Measurements from ENCODE around the gene PICK1. TPM values are rescaled to one million over a fixed set of nuclear protein-coding genes. Genes with fewer than 3 reads are reported as not detected.

The PICK1 gene
- total and polyA plus RNA-seq, 2 of the 13 experiments (the other 11 are each of a cell fraction or from before 2014, with no cell fraction given): 19.3 to 25.3 TPM

- H4K20me1 ChIP-seq (ENCODE audit: insufficient read depth, low read length): no peaks in the 10 kb centered on the region
- ATAC-seq (peak; percentile 45; the same call in 2 of the 3 replicates), FAIRE-seq (no peak), DNase-seq (ENCODE audit: low spot score) (no peak)
- H3K36me3 ChIP-seq (replicated peaks in 1 of 2; ENCODE audit: control insufficient read depth in 1 of 2, insufficient read depth in 2 of 2, low read length in 2 of 2): no peaks in the 10 kb centered on the region
- ChIA-PET CTCF (ENCODE audit: low intra/inter-chr PET ratio, low total read pairs) (no interaction called here), POLR2A (no interaction called here)
- BruUV-seq (replicated peaks): no TSS peak
- H3K9me3 ChIP-seq (ENCODE audit: low read length): no peaks in the 10 kb centered on the region
- H3K4me3 ChIP-seq (replicated peaks in 1 of 3; ENCODE audit: insufficient read depth in 1 of 3, low read depth in 2 of 3, low read length in 3 of 3): no peak overlapping the region
- no peak overlapping the region for H2AFZ ChIP-seq (ENCODE audit: low read length)
- in situ Hi-C loops (cut with HindIII; ENCODE audit: extremely low pct_ligation_motif_present, low pct_unique_long_range_greater_than_20kb): no loop called here
- 33% methylated on average over 20 of the region's 20 CpGs for WGBS (ENCODE audit: low lambda C conversion rate)
- H3K27me3 ChIP-seq (ENCODE audit: control insufficient read depth in 1 of 2, insufficient read depth in 2 of 2, low read length in 2 of 2): peaks cover 1 to 28% of the 10 kb centered on the region in 2 experiments; a peak in 2 of 5 replicates
- H3K79me2 ChIP-seq (ENCODE audit: insufficient read depth, low read length): no peaks in the 10 kb centered on the region
- peaks cover 35% of the 10 kb centered on the region for H3K4me1 ChIP-seq (ENCODE audit: insufficient read depth, low read length)
- H3K27ac ChIP-seq (ENCODE audit: extremely low read length, insufficient read depth, low read length): no peak overlapping the region
- intact Hi-C loops (cut with micrococcal nuclease; ENCODE audit: unreplicated experiment): no loop called here
- TF ChIP-seq ZNF746 (CRISPR knock-in tag; IDR thresholded peaks at IDR 0.05) (no peak), CREB1 (IDR thresholded peaks at IDR 0.05) (peak; percentile 41; the same call in 1 of the 2 replicates), CREB1 (CRISPR knock-in tag; IDR thresholded peaks at IDR 0.05) (no peak)
- no peak overlapping the region for H3K4me2 ChIP-seq (ENCODE audit: low read depth, low read length)
- no peak overlapping the region for H3K9ac ChIP-seq (ENCODE audit: insufficient read depth, low read depth, low read length)
These were observed 16.0 kb upstream of the PICK1 start for GRCh38 chr22:38040953-38041759.

GRCh38 chr22:38041760-38042487 lies 15.3 kb upstream of the PICK1 start:
- no peak for TF ChIP-seq ZBTB40 (IDR thresholded peaks at IDR 0.05)
- no peak for TF ChIP-seq ZBTB40 (CRISPR knock-in tag; IDR thresholded peaks at IDR 0.05)
- TF ChIP-seq CEBPB (IDR thresholded peaks at IDR 0.05; ENCODE audit: borderline replicate concordance, low read depth, low read length): peak; percentile 69
- H3K4me1 ChIP-seq (ENCODE audit: insufficient read depth, low read length): peaks cover 28% of the 10 kb centered on the region
- CTCF ChIA-PET (ENCODE audit: low intra/inter-chr PET ratio, low total read pairs): no interaction called here
- H3K9me3 ChIP-seq (ENCODE audit: low read length): no peaks in the 10 kb centered on the region
- no peaks in the 10 kb centered on the region for H3K36me3 ChIP-seq (replicated peaks in 1 of 2; ENCODE audit: control insufficient read depth in 1 of 2, insufficient read depth in 2 of 2, low read length in 2 of 2)
- H3K4me2 ChIP-seq (ENCODE audit: low read depth, low read length): no peak overlapping the region
- no peak for DNase-seq (ENCODE audit: low spot score)
- H3K27me3 ChIP-seq (ENCODE audit: control insufficient read depth in 1 of 2, insufficient read depth in 2 of 2, low read length in 2 of 2): peaks cover 1 to 29% of the 10 kb centered on the region in 2 experiments; a peak in 3 of 5 replicates
- no peak for ATAC-seq
- BruUV-seq (replicated peaks): no TSS peak
- H3K27ac ChIP-seq (ENCODE audit: extremely low read length, insufficient read depth, low read length): no peak overlapping the region
- H3K9ac ChIP-seq (ENCODE audit: insufficient read depth, low read depth, low read length): no peak overlapping the region
- no peaks in the 10 kb centered on the region for H3K79me2 ChIP-seq (ENCODE audit: insufficient read depth, low read length)
- in situ Hi-C loops (cut with HindIII; ENCODE audit: extremely low pct_ligation_motif_present, low pct_unique_long_range_greater_than_20kb): no loop called here
- H2AFZ ChIP-seq (ENCODE audit: low read length): no peak overlapping the region
- FAIRE-seq: no peak
- no peaks in the 10 kb centered on the region for H4K20me1 ChIP-seq (ENCODE audit: insufficient read depth, low read length)
- POLR2A ChIA-PET: no interaction called here
- H3K4me3 ChIP-seq (replicated peaks in 1 of 3; ENCODE audit: insufficient read depth in 1 of 3, low read depth in 2 of 3, low read length in 3 of 3): no peak overlapping the region
- WGBS (ENCODE audit: low lambda C conversion rate): 7% methylated on average over 2 of the region's 5 CpGs
- intact Hi-C loops (cut with micrococcal nuclease; ENCODE audit: unreplicated experiment): no loop called here

All from HepG2 (cell line).